ENCODE measurements around the gene TPST2.

TPST2 gene

GRCh38 chr22:26487996-26488395 lies 101.9 kb downstream of the TPST2 start:
- no peak for DNase-seq

GRCh38 chr22:26486394-26486793 lies 103.5 kb downstream of the TPST2 start:
- DNase-seq: no peak

GRCh38 chr22:26485806-26486390 lies 104.0 kb downstream of the TPST2 start:
- DNase-seq: no peak

GRCh38 chr22:26485013-26485412 lies 104.9 kb downstream of the TPST2 start:
- DNase-seq: no peak

- no peak for DNase-seq
These were observed 105.6 kb downstream of the TPST2 start for GRCh38 chr22:26484360-26484706.

- DNase-seq: peak; percentile 67 to 72
These were observed 106.2 kb downstream of the TPST2 start, which contains the start of the genes HPS4 and SRRD for GRCh38 chr22:26483439-26484359. TSS of gene HPS4 (minus strand) at chr22:26483783. CDS start at chr22:26481762, 2,021 bp downstream. TSS of gene SRRD (plus strand) at chr22:26483877. CDS start at chr22:26483891, 14 bp downstream.

GRCh38 chr22:26483043-26483438 lies 106.9 kb downstream of the TPST2 start:
- no peak for DNase-seq

GRCh38 chr22:26482161-26482560 lies 107.8 kb downstream of the TPST2 start:
- DNase-seq: no peak

- DNase-seq: no peak
These were observed 108.2 kb downstream of the TPST2 start for GRCh38 chr22:26481694-26482093.

- DNase-seq: no peak
These were observed 108.7 kb downstream of the TPST2 start for GRCh38 chr22:26481112-26481693.

GRCh38 chr22:26480611-26480932 lies 109.4 kb downstream of the TPST2 start:
- no peak for DNase-seq

GRCh38 chr22:26479792-26480610 lies 109.9 kb downstream of the TPST2 start:
- DNase-seq: no peak

GRCh38 chr22:26479043-26479791 lies 110.7 kb downstream of the TPST2 start:
- no peak for DNase-seq

GRCh38 chr22:26477341-26477731 lies 112.6 kb downstream of the TPST2 start:
- no peak for DNase-seq

- no peak for DNase-seq
These were observed 113.1 kb downstream of the TPST2 start for GRCh38 chr22:26476705-26477340.

GRCh38 chr22:26474682-26475081 lies 115.2 kb downstream of the TPST2 start:
- no peak for DNase-seq

Measured in NCI-H187 (cell line).